ENCODE data around the gene UGT1A6. TPM values are rescaled to one million over a fixed set of nuclear protein-coding genes. Genes with fewer than 3 reads are reported as not detected.

UGT1A6 gene
- total RNA-seq, 2 experiments from 2014 or later, result not detected

- Mint-ChIP-seq H3K4me3 (no peak overlapping the region), H3K4me1 (no peaks in the 10 kb centered on the region), H3K9me3 (no peaks in the 10 kb centered on the region), H3K36me3 (ENCODE audit: low read depth) (no peaks in the 10 kb centered on the region), H3K27ac (no peak overlapping the region), H3K27me3 (peaks cover 36% of the 10 kb centered on the region)
- no peak for DNase-seq
- ChIA-PET POLR2A (no interaction called here), CTCF (no interaction called here)
Observed at GRCh38 chr2:233673896-233674295, 18.8 kb upstream of the UGT1A6 start.

DNA sequence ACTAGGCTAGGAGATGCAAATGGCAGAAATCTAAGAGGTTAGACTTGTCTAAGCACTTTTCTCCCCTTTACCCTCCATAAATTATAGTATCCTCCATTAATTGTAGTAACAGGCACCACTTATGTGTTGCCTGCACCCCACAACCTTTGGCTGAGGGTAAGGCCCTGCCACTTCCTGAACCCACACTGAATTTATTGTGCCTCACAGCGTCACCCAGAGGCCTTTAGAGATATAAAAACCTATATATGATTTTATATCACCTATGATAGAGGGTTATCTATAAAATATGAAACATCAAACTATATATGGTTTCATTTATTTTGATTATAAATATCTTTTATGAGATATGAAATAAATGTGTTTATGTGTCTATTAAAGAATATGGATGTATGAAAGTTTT is 18.4 kb upstream of the UGT1A6 start:
- Mint-ChIP-seq H3K36me3 (ENCODE audit: low read depth) (no peaks in the 10 kb centered on the region), H3K9me3 (no peaks in the 10 kb centered on the region), H3K4me3 (no peak overlapping the region), H3K27me3 (peaks cover 36% of the 10 kb centered on the region), H3K4me1 (no peaks in the 10 kb centered on the region), H3K27ac (no peak overlapping the region)
- ChIA-PET POLR2A (no interaction called here), CTCF (no interaction called here)
- DNase-seq, result no peak

DNA sequence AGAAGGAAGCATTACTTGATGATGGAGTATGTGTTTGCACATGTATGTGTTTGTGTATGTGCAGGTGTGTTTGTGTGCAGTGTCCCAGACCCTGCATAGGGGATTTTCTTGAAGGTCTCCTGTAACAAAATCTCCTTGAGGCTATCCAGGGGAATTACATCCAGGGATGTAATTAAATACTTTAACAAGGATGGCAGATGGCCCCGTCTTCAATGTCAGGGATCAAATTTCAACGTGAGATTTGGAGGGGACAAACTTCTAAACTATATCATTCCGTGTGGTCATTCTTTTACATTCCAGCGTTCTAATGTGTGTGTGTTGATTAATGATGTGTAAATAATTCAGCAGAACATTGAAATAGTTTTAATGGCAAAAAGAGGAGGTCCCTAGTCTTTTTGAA is 17.7 kb upstream of the UGT1A6 start:
- H3K27ac Mint-ChIP-seq, result no peak overlapping the region
- H3K9me3 Mint-ChIP-seq, result no peaks in the 10 kb centered on the region
- H3K36me3 Mint-ChIP-seq (ENCODE audit: low read depth), result no peaks in the 10 kb centered on the region
- DNase-seq, result no peak
- no peak overlapping the region for H3K4me3 Mint-ChIP-seq
- peaks cover 43% of the 10 kb centered on the region for H3K27me3 Mint-ChIP-seq
- ChIA-PET POLR2A (no interaction called here), CTCF (no interaction called here)
- H3K4me1 Mint-ChIP-seq, result no peaks in the 10 kb centered on the region

- Mint-ChIP-seq H3K27me3 (peaks cover 38% of the 10 kb centered on the region), H3K4me1 (no peaks in the 10 kb centered on the region), H3K4me3 (no peak overlapping the region), H3K36me3 (ENCODE audit: low read depth) (no peaks in the 10 kb centered on the region), H3K27ac (no peak overlapping the region), H3K9me3 (no peaks in the 10 kb centered on the region)
- ChIA-PET CTCF (no interaction called here), POLR2A (no interaction called here)
- DNase-seq, result no peak
Observed at GRCh38 chr2:233676046-233676445, 16.6 kb upstream of the UGT1A6 start.

GRCh38 chr2:233679196-233679595 is 13.5 kb upstream of the UGT1A6 start:
- ChIA-PET POLR2A (no interaction called here), CTCF (no interaction called here)
- Mint-ChIP-seq H3K36me3 (ENCODE audit: low read depth) (no peaks in the 10 kb centered on the region), H3K27ac (no peak overlapping the region), H3K9me3 (no peaks in the 10 kb centered on the region), H3K27me3 (peaks cover 26% of the 10 kb centered on the region), H3K4me3 (no peak overlapping the region), H3K4me1 (no peaks in the 10 kb centered on the region)
- no peak for DNase-seq

DNA sequence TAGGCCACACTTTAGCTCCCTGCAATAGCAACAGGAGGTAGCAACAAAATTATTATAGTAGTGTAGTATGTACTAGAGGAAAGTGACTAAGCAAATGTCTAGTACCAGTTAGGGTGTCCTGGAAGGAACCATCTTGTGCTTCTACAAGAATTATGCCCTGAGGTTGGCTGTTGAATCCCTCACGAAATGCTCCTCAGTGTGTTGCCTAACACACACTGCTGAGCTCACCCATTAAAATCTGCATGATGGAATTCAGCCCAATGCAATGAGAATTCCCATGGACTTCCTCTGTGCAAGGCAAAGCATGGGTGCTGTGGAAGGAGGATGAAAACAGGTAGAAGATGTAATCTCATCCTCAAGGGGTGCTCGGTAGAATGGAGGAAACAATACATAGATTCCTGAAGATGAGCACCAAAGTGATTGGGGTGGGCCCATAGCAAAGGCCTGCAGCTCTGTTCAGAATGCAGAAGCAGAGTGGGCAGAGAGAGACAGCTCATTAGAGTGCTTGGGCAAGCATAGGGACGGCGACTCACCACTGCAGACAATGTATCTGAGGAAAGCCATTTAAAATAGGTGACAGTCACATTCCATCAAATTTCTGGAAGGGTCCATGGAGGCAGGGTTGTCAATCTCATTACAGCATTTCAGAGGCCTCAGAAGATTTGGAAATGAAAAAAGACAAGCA is 12.2 kb upstream of the UGT1A6 start:
- Mint-ChIP-seq H3K36me3 (ENCODE audit: low read depth) (no peaks in the 10 kb centered on the region), H3K4me1 (no peaks in the 10 kb centered on the region), H3K27ac (no peak overlapping the region), H3K4me3 (no peak overlapping the region), H3K9me3 (no peaks in the 10 kb centered on the region), H3K27me3 (peaks cover 24% of the 10 kb centered on the region)
- no peak for DNase-seq
- POLR2A ChIA-PET, result no interaction called here
- CTCF ChIA-PET, result no interaction called here

- Mint-ChIP-seq H3K27me3 (peaks cover 22% of the 10 kb centered on the region), H3K27ac (no peak within 1 kb of the TSS), H3K4me3 (no peak within 1 kb of the TSS), H3K36me3 (ENCODE audit: low read depth) (no peaks in the 10 kb centered on the region), H3K4me1 (no peaks in the 10 kb centered on the region), H3K9me3 (no peaks in the 10 kb centered on the region)
- ChIA-PET POLR2A (no interaction called here), CTCF (no interaction called here)
- no peak for DNase-seq
Observed at GRCh38 chr2:233681521-233682099, 11.1 kb upstream of the UGT1A6 start, which contains the start of gene UGT1A7. UGT1A7 (plus strand) TSS chr2:233681901; CDS start chr2:233681938, 37 bp downstream.

DNA sequence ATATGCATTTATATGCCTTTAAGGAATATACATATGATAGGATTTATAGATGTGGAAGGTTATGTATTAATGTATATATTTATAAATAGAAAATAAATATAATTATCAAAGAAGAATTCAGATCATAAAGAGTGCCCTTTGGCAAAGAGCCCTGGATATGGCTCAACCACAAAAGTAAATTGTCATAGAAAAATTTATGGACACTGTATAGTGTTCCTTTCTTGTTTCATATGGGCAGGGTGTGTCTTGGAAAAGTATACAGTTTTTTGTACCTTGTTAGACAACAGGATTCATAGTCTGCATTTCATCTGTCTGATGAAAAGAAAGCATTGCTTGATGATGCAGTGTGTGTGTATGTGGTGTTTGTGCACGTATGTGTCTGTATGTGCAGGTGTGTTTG is 8.1 kb upstream of the UGT1A6 start:
- ChIA-PET POLR2A (no interaction called here), CTCF (no interaction called here)
- H3K27ac Mint-ChIP-seq, result no peak overlapping the region

GRCh38 chr2:233686928-233687327 is 5.8 kb upstream of the UGT1A6 start:
- DNase-seq, result no peak
- no peak overlapping the region for H3K4me3 Mint-ChIP-seq
- no peak overlapping the region for H3K27ac Mint-ChIP-seq
- ChIA-PET CTCF (no interaction called here), POLR2A (no interaction called here)
- no peaks in the 10 kb centered on the region for H3K4me1 Mint-ChIP-seq
- peaks cover 13% of the 10 kb centered on the region for H3K27me3 Mint-ChIP-seq
- no peaks in the 10 kb centered on the region for H3K9me3 Mint-ChIP-seq
- H3K36me3 Mint-ChIP-seq (ENCODE audit: low read depth), result no peaks in the 10 kb centered on the region

More for the DNA sequence above, 8.1 kb upstream of the UGT1A6 start:
- H3K36me3 Mint-ChIP-seq (ENCODE audit: low read depth), result no peaks in the 10 kb centered on the region
- H3K9me3 Mint-ChIP-seq, result no peaks in the 10 kb centered on the region
- no peak for DNase-seq
- H3K4me3 Mint-ChIP-seq, result no peak overlapping the region
- no peaks in the 10 kb centered on the region for H3K4me1 Mint-ChIP-seq
- peaks cover 15% of the 10 kb centered on the region for H3K27me3 Mint-ChIP-seq

DNA sequence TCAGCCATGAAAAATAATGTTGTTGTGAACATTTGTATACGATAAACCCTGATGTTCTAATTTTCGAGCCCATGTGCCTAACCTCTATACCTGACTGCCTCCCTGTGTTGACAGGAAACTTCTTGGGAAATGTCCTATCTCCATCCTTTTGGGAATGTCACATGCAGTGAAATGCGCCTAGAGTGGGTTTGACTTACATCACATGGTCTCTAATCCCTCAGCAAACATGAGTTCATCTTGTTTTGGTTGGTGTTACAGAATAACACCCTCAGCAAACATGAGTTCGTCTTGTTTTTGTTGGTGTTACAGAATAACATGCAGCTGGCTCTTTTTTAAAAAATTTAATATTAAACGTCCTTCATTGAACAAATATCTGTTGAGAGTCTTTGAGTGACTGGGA is 4.3 kb upstream of the UGT1A6 start:
- DNase-seq, result no peak
- Mint-ChIP-seq H3K9me3 (no peaks in the 10 kb centered on the region), H3K4me1 (no peaks in the 10 kb centered on the region), H3K27ac (no peak overlapping the region), H3K27me3 (peaks cover 15% of the 10 kb centered on the region), H3K36me3 (ENCODE audit: low read depth) (no peaks in the 10 kb centered on the region), H3K4me3 (no peak overlapping the region)
- CTCF ChIA-PET, result no interaction called here
- POLR2A ChIA-PET, result no interaction called here

DNA sequence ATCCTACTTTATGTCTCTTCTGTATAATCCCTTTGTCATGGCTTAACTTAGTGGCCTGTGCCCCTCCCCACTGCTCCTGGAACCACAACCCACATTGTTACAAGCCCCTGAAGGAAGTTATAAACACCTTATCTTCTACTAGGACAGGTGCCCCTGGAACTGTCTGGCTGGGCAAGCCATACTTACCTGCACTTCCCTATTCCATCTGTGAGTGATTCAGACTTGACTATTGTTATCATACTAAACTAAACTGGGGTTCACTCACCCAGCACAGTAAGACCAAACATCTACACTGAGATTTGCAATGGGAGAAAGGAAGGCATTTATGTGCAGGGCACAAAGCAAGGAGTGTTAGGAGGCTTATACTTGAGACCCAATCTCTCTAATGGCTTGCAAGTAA is 3.7 kb upstream of the UGT1A6 start:
- POLR2A ChIA-PET, result no interaction called here
- H3K36me3 Mint-ChIP-seq (ENCODE audit: low read depth), result no peaks in the 10 kb centered on the region

DNA sequence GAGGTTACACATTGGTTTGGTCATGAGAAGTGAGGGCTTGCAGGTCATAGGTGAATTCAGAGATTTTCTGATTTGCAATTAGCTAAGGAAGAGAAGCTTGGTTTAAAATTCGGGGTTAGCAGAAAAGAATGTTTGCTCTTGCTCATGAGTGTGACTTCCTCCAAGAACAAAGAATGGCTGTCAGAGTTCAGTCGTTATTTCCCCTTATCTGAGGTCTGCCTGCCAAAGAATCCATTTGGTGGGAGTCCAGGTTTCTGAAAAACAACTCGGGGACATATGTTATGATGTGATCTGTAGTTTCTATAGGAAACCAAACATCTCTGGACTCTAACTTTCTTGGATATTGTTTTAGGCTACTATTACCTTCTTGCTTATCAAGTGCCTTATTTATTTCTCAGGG is 3.2 kb upstream of the UGT1A6 start:
- Mint-ChIP-seq H3K4me1 (no peaks in the 10 kb centered on the region), H3K27me3 (peaks cover 19% of the 10 kb centered on the region), H3K9me3 (no peaks in the 10 kb centered on the region), H3K4me3 (no peak overlapping the region), H3K27ac (no peak overlapping the region), H3K36me3 (ENCODE audit: low read depth) (no peaks in the 10 kb centered on the region)
- CTCF ChIA-PET, result no interaction called here
- no peak for DNase-seq
- POLR2A ChIA-PET, result no interaction called here

More for the DNA sequence above, 3.7 kb upstream of the UGT1A6 start:
- Mint-ChIP-seq H3K27ac (no peak overlapping the region), H3K9me3 (no peaks in the 10 kb centered on the region), H3K27me3 (peaks cover 19% of the 10 kb centered on the region), H3K4me3 (no peak overlapping the region), H3K4me1 (no peaks in the 10 kb centered on the region)
- CTCF ChIA-PET, result no interaction called here
- DNase-seq, result no peak

DNA sequence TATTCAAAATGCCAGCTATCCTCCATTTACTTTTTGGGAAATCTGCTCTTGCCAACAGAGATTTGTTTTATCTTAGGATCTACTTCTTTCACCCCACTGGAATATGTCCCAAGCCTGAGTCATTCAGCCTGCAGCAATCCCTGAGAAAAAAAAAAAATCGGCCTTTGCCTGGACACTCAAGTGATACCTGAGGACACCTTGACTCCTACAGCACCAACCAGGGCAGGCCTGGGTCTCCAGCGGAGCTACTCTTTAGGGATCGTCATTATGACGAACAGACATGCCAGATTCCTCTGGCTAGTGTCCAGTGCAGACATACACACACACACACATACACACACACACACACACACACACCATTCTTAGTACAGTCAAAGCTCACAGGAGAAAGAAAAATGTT is 2.2 kb upstream of the UGT1A6 start:
- Mint-ChIP-seq H3K36me3 (ENCODE audit: low read depth) (no peaks in the 10 kb centered on the region), H3K27me3 (peaks cover 16% of the 10 kb centered on the region), H3K9me3 (no peaks in the 10 kb centered on the region), H3K4me3 (no peak overlapping the region), H3K4me1 (no peaks in the 10 kb centered on the region), H3K27ac (no peak overlapping the region)
- ChIA-PET POLR2A (no interaction called here), CTCF (no interaction called here)
- DNase-seq, result no peak

Measured in activated CD4-positive, alpha-beta memory T cell treated with anti-CD3 and anti-CD28 coated beads, Interleukin-2, amount 10 ng/mL, durations not matched to agents 7 days and 5 days (primary cell).